HEK293 (cell line): ENCODE measurements around the gene CEBPG.

ENCODE experiments used
- KLF10 ChIP-seq: fragments of 450-650 bp; IDR thresholded peaks from 2 replicates; pipeline ENCODE4 v1.5.1; 2018; ENCODE audit warnings: missing biosample characterization, mild to moderate bottlenecking, missing genetic modification characterization
- KLF8 ChIP-seq: fragments of 450-650 bp; formaldehyde crosslinking; IDR thresholded peaks from 2 replicates; pipeline ENCODE4 v1.5.1; 2016; ENCODE audit warnings: missing biosample characterization, missing genetic modification characterization
- OVOL3 ChIP-seq: fragments of 450-650 bp; formaldehyde crosslinking; IDR thresholded peaks from 2 replicates; pipeline ENCODE4 v1.5.1; 2016; ENCODE audit warnings: missing biosample characterization, missing genetic modification characterization
- SP3 ChIP-seq: fragments of 450-650 bp; formaldehyde crosslinking; IDR thresholded peaks from 2 replicates; pipeline ENCODE4 v1.5.1; 2016; ENCODE audit warnings: missing biosample characterization, missing genetic modification characterization
- YY2 ChIP-seq: fragments of 450-650 bp; formaldehyde crosslinking; IDR thresholded peaks from 2 replicates; pipeline ENCODE4 v1.5.1; 2016; ENCODE audit warnings: missing biosample characterization, missing genetic modification characterization
- ZBTB6 ChIP-seq: fragments of 450-650 bp; formaldehyde crosslinking; IDR thresholded peaks from 2 replicates; pipeline ENCODE4 v1.5.1; 2017; ENCODE audit warnings: missing biosample characterization, missing genetic modification characterization
- ZIC2 ChIP-seq: fragments of 450-650 bp; formaldehyde crosslinking; IDR thresholded peaks from 2 replicates; pipeline ENCODE4 v1.5.1; 2016; ENCODE audit warnings: missing biosample characterization, missing genetic modification characterization
- ZNF132 ChIP-seq: fragments of 450-650 bp; formaldehyde crosslinking; IDR thresholded peaks from 2 replicates; pipeline ENCODE4 v1.5.1; 2017; ENCODE audit warnings: missing biosample characterization, missing genetic modification characterization, borderline replicate concordance
- ZNF133 ChIP-seq: fragments of 450-650 bp; formaldehyde crosslinking; IDR thresholded peaks from 2 replicates; pipeline ENCODE4 v1.5.1; 2016; ENCODE audit warnings: missing biosample characterization, missing genetic modification characterization
- ZNF146 ChIP-seq: fragments of 450-650 bp; formaldehyde crosslinking; IDR thresholded peaks from 2 replicates; pipeline ENCODE4 v1.5.1; 2016; ENCODE audit warnings: missing biosample characterization, missing genetic modification characterization
- ZNF16 ChIP-seq: fragments of 450-650 bp; formaldehyde crosslinking; IDR thresholded peaks from 2 replicates; pipeline ENCODE4 v1.5.1; 2016; ENCODE audit warnings: low read depth, missing biosample characterization, missing genetic modification characterization
- ZNF362 ChIP-seq: fragments of 450-650 bp; formaldehyde crosslinking; IDR thresholded peaks from 2 replicates; pipeline ENCODE4 v1.5.1; 2016; ENCODE audit warnings: missing biosample characterization, missing genetic modification characterization
- ZNF366 ChIP-seq: fragments of 450-650 bp; formaldehyde crosslinking; conservative IDR thresholded peaks from 2 replicates; pipeline ENCODE4 v1.5.1; 2016; ENCODE audit warnings: missing biosample characterization, missing genetic modification characterization
- ZNF449 ChIP-seq: fragments of 450-650 bp; formaldehyde crosslinking; IDR thresholded peaks from 2 replicates; pipeline ENCODE4 v1.5.1; 2017; ENCODE audit warnings: missing biosample characterization, mild to moderate bottlenecking, missing genetic modification characterization, moderate library complexity
- ZNF513 ChIP-seq: fragments of 450-650 bp; IDR thresholded peaks from 2 replicates; pipeline ENCODE4 v1.5.1; 2018; ENCODE audit warnings: missing biosample characterization, missing genetic modification characterization
- ZNF518A ChIP-seq: fragments of 450-650 bp; formaldehyde crosslinking; conservative IDR thresholded peaks from 2 replicates; pipeline ENCODE4 v1.5.1; 2016; ENCODE audit warnings: low read depth, missing biosample characterization, missing genetic modification characterization
- ZNF530 ChIP-seq: fragments of 450-650 bp; formaldehyde crosslinking; IDR thresholded peaks from 2 replicates; pipeline ENCODE4 v1.5.1; 2016; ENCODE audit warnings: low read depth, missing biosample characterization, missing genetic modification characterization
- ZNF558 ChIP-seq: fragments of 450-650 bp; formaldehyde crosslinking; IDR thresholded peaks from 2 replicates; pipeline ENCODE4 v1.5.1; 2016; ENCODE audit warnings: missing biosample characterization, missing genetic modification characterization
- ZNF561 ChIP-seq: fragments of 450-650 bp; IDR thresholded peaks from 2 replicates; pipeline ENCODE4 v1.5.1; 2018; ENCODE audit warnings: missing biosample characterization, missing genetic modification characterization, borderline replicate concordance
- ZNF571 ChIP-seq: fragments of 450-650 bp; formaldehyde crosslinking; IDR thresholded peaks from 2 replicates; pipeline ENCODE4 v1.5.0; 2017; ENCODE audit warnings: missing biosample characterization, missing genetic modification characterization
- ZNF600 ChIP-seq: fragments of 450-650 bp; formaldehyde crosslinking; IDR thresholded peaks from 2 replicates; pipeline ENCODE4 v1.5.1; 2016; ENCODE audit warnings: missing biosample characterization, missing genetic modification characterization
- ZNF621 ChIP-seq: fragments of 450-650 bp; formaldehyde crosslinking; IDR thresholded peaks from 2 replicates; pipeline ENCODE4 v1.5.1; 2017; ENCODE audit warnings: missing biosample characterization, missing genetic modification characterization
- ZNF645 ChIP-seq: fragments of 450-650 bp; formaldehyde crosslinking; IDR thresholded peaks from 2 replicates; pipeline ENCODE4; 2016; ENCODE audit warnings: missing biosample characterization, missing genetic modification characterization
- ZNF660 ChIP-seq: fragments of 450-650 bp; IDR thresholded peaks from 2 replicates; pipeline ENCODE4 v1.5.1; 2018; ENCODE audit warnings: missing biosample characterization, mild to moderate bottlenecking, missing genetic modification characterization
- ZNF677 ChIP-seq: fragments of 450-650 bp; IDR thresholded peaks from 2 replicates; pipeline ENCODE4 v1.5.0; 2018; ENCODE audit warnings: missing biosample characterization, mild to moderate bottlenecking, missing genetic modification characterization, moderate library complexity
- ZNF791 ChIP-seq: fragments of 450-650 bp; formaldehyde crosslinking; IDR thresholded peaks from 2 replicates; pipeline ENCODE4 v1.5.1; 2016; ENCODE audit warnings: missing biosample characterization, missing genetic modification characterization
- ZNF837 ChIP-seq: fragments of 450-650 bp; formaldehyde crosslinking; IDR thresholded peaks from 2 replicates; pipeline ENCODE4 v1.5.1; 2016; ENCODE audit warnings: missing biosample characterization, missing genetic modification characterization
- ZSCAN16 ChIP-seq: fragments of 450-650 bp; formaldehyde crosslinking; IDR thresholded peaks from 2 replicates; pipeline ENCODE4 v1.5.1; 2016; ENCODE audit warnings: missing biosample characterization, missing genetic modification characterization
- ZSCAN5A ChIP-seq: fragments of 450-650 bp; formaldehyde crosslinking; IDR thresholded peaks from 2 replicates; pipeline ENCODE4 v1.5.1; 2016; ENCODE audit warnings: missing biosample characterization, missing genetic modification characterization

Gene CEBPG

GRCh38 chr19:33376423-33376822, 2.9 kb downstream of the CEBPG start (continued):
- TF ChIP-seq ZNF600 (tag by site-specific recombination) (no peak), ZBTB6 (no peak), ZNF530 (tag by site-specific recombination) (no peak), ZNF449 (no peak), ZIC2 (tag by site-specific recombination) (peak; percentile 24; the same call in 1 of the 2 replicates), ZNF837 (no peak), ZNF362 (tag by site-specific recombination) (no peak), ZNF791 (tag by site-specific recombination) (no peak), ZNF660 (tag by site-specific recombination) (0 out of 2 replicates have a peak, but pooled peaks have one; percentile 63), OVOL3 (tag by site-specific recombination) (no peak), ZNF366 (no peak), ZNF513 (tag by site-specific recombination) (peak; percentile 74), KLF10 (tag by site-specific recombination) (no peak), ZNF645 (no peak), ZSCAN5A (tag by site-specific recombination) (no peak), ZNF16 (tag by site-specific recombination) (no peak), KLF8 (tag by site-specific recombination) (peak; percentile 39; the same call in 1 of the 2 replicates), ZSCAN16 (tag by site-specific recombination) (no peak), SP3 (tag by site-specific recombination) (no peak), ZNF558 (tag by site-specific recombination) (no peak), ZNF561 (peak; percentile 38; the same call in 1 of the 2 replicates), ZNF146 (no peak), ZNF677 (tag by site-specific recombination) (no peak), ZNF621 (tag by site-specific recombination) (no peak), YY2 (no peak), ZNF132 (tag by site-specific recombination) (no peak), ZNF518A (tag by site-specific recombination) (no peak; the same call in 1 of the 2 replicates), ZNF571 (tag by site-specific recombination) (no peak), ZNF133 (tag by site-specific recombination) (no peak)
